Measurements from ENCODE around the gene SIGLEC1.
A peak's percentile ranks its signal among the peaks of the same experiment; 100 is the strongest.

SIGLEC1 gene

GRCh38 chr20:3728876-3729275 lies 16.5 kb upstream of the SIGLEC1 start:
- DNase-seq (ENCODE audit: low read depth in 2 of 2), result no peak

- no peak for DNase-seq (ENCODE audit: low read depth in 2 of 2)
Observed at GRCh38 chr20:3728354-3728753, 16.0 kb upstream of the SIGLEC1 start.

GRCh38 chr20:3727401-3728021 lies 15.1 kb upstream of the SIGLEC1 start:
- peak; percentile 18 to 29 for DNase-seq (ENCODE audit: low read depth in 2 of 2)

GRCh38 chr20:3724356-3724755 lies 12.0 kb upstream of the SIGLEC1 start:
- DNase-seq (ENCODE audit: low read depth in 2 of 2), result no peak

GRCh38 chr20:3723284-3723683 lies 10.9 kb upstream of the SIGLEC1 start:
- no peak for DNase-seq (ENCODE audit: low read depth in 2 of 2)

GRCh38 chr20:3721912-3722311 lies 9.5 kb upstream of the SIGLEC1 start:
- no peak for DNase-seq (ENCODE audit: low read depth in 2 of 2)

- no peak for DNase-seq (ENCODE audit: low read depth in 2 of 2)
Observed at GRCh38 chr20:3720626-3721025, 8.2 kb upstream of the SIGLEC1 start.

GRCh38 chr20:3720068-3720467 lies 7.7 kb upstream of the SIGLEC1 start:
- no peak for DNase-seq (ENCODE audit: low read depth in 2 of 2)

GRCh38 chr20:3719046-3719445 lies 6.6 kb upstream of the SIGLEC1 start:
- no peak for DNase-seq (ENCODE audit: low read depth in 2 of 2)

- peak; percentile 24 to 26 for DNase-seq (ENCODE audit: low read depth in 2 of 2)
Observed at GRCh38 chr20:3716195-3716834, 3.9 kb upstream of the SIGLEC1 start.

- DNase-seq (ENCODE audit: low read depth in 2 of 2), result no peak
Observed at GRCh38 chr20:3714092-3714491, 1.7 kb upstream of the SIGLEC1 start.

- DNase-seq (ENCODE audit: low read depth in 2 of 2), result no peak
Observed at GRCh38 chr20:3711484-3711941, 887 bp downstream of the SIGLEC1 start.

- peak; percentile 18 to 24 for DNase-seq (ENCODE audit: low read depth in 2 of 2)
Observed at GRCh38 chr20:3710703-3711483, 1.5 kb downstream of the SIGLEC1 start.

- no peak for DNase-seq (ENCODE audit: low read depth in 2 of 2)
Observed at GRCh38 chr20:3710011-3710466, 2.4 kb downstream of the SIGLEC1 start.

GRCh38 chr20:3707508-3707899 lies 4.9 kb downstream of the SIGLEC1 start:
- DNase-seq (ENCODE audit: low read depth in 2 of 2), result no peak

- DNase-seq (ENCODE audit: low read depth in 2 of 2), result no peak
Observed at GRCh38 chr20:3706774-3707507, 5.5 kb downstream of the SIGLEC1 start.

- DNase-seq (ENCODE audit: low read depth in 2 of 2), result no peak
Observed at GRCh38 chr20:3705970-3706739, 6.2 kb downstream of the SIGLEC1 start.

GRCh38 chr20:3705491-3705969 lies 6.9 kb downstream of the SIGLEC1 start:
- DNase-seq (ENCODE audit: low read depth in 2 of 2), result no peak

GRCh38 chr20:3704087-3704486 lies 8.3 kb downstream of the SIGLEC1 start:
- DNase-seq (ENCODE audit: low read depth in 2 of 2), result no peak

- no peak for DNase-seq (ENCODE audit: low read depth in 2 of 2)
Observed at GRCh38 chr20:3702611-3703391, 9.6 kb downstream of the SIGLEC1 start.
